ENCODE data around the gene MGAT2. TPM values are rescaled to one million over a fixed set of nuclear protein-coding genes. Genes with fewer than 3 reads are reported as not detected.
A peak's percentile ranks its signal among the peaks of the same experiment; 100 is the strongest.

MGAT2 gene
- total RNA-seq, 1 experiment from 2014 or later, result 22.9 TPM

DNA sequence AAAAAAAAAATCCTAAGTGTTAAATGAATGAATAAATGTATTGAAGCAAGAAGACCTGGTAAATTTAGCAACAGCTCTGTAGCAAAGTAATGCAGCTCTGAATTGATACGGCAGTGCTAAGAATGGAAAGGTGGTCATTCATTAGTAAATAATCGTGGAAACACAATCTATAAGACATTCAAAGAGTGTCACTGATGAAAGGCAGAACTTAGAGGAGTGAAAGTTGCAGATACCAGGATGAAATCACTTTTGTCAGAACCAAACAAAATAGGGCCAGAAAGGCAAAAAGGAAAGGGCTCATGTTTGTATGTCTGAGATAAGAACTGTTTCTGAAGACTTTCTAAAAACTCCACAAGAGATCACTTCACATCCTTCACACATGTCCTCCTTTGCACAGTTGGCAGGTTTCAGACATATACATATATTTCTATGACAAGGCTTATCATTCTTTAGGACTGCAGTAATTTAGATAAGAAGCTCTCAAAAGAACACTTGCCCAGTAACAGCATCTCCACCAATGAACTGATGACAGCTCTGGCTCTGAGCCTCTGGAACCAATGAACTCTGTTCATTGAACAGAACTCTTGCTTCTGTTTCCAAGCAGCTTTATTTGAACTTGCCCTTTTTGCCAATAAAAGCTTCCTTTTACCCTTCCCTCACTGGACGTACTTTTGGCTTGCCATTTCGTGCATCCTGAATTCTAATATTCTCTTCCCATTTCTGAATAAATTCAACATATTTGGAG, 26.1 kb upstream of the MGAT2 start (continued):
- TF ChIP-seq REST (IDR thresholded peaks at IDR 0.05; ENCODE audit: low read depth), result no peak
- no peak for TF ChIP-seq EZH2 (IDR thresholded peaks at IDR 0.05)
- TF ChIP-seq ELF1 (IDR thresholded peaks at IDR 0.05; ENCODE audit: borderline replicate concordance, low read depth), result no peak
- TF ChIP-seq SP1 (IDR thresholded peaks at IDR 0.05; ENCODE audit: low read depth), result no peak
- TF ChIP-seq, protein P1, sequence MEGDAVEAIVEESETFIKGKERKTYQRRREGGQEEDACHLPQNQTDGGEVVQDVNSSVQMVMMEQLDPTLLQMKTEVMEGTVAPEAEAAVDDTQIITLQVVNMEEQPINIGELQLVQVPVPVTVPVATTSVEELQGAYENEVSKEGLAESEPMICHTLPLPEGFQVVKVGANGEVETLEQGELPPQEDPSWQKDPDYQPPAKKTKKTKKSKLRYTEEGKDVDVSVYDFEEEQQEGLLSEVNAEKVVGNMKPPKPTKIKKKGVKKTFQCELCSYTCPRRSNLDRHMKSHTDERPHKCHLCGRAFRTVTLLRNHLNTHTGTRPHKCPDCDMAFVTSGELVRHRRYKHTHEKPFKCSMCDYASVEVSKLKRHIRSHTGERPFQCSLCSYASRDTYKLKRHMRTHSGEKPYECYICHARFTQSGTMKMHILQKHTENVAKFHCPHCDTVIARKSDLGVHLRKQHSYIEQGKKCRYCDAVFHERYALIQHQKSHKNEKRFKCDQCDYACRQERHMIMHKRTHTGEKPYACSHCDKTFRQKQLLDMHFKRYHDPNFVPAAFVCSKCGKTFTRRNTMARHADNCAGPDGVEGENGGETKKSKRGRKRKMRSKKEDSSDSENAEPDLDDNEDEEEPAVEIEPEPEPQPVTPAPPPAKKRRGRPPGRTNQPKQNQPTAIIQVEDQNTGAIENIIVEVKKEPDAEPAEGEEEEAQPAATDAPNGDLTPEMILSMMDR (IDR thresholded peaks at IDR 0.05 in 2 of 3, conservative IDR thresholded peaks at IDR 0.05 in 1 of 3; ENCODE audit: borderline replicate concordance in 1 of 3, insufficient read depth in 1 of 3, low read depth in 2 of 3, low read length in 2 of 3), result no peak

GRCh38 chr14:49598189-49598484, 22.5 kb upstream of the MGAT2 start:
- Histone ChIP-seq H3K9me2 (ENCODE audit: insufficient read depth) (no peaks in the 10 kb centered on the region), H2AFZ (ENCODE audit: low read depth, low read length, poor library complexity, severe bottlenecking) (no peak overlapping the region), H3K4me1 (ENCODE audit: control insufficient read depth in 1 of 2, insufficient read depth in 2 of 2, low read length in 2 of 2) (peaks cover 26 to 47% of the 10 kb centered on the region in 2 experiments), H4K20me1 (ENCODE audit: insufficient read depth) (no peaks in the 10 kb centered on the region), H3K4me3 (replicated peaks in 1 of 2; ENCODE audit: low read depth in 1 of 2, low read length in 2 of 2) (peak overlapping the region; percentile 94 to 99), H3K9ac (ENCODE audit: low read length) (peak overlapping the region; percentile 100), H3K79me2 (ENCODE audit: insufficient read depth, low read length) (peaks cover 53% of the 10 kb centered on the region), H3K27me3 (ENCODE audit: insufficient read depth, low read length) (no peaks in the 10 kb centered on the region), H3K4me2 (ENCODE audit: low read length) (peak overlapping the region; percentile 95), H3K9me3 (ENCODE audit: control insufficient read depth in 1 of 2, insufficient read depth in 1 of 2, low read depth in 1 of 2, low read length in 2 of 2) (no peaks in the 10 kb centered on the region), H3K36me3 (ENCODE audit: control insufficient read depth in 1 of 2, insufficient read depth in 2 of 2, low read length in 2 of 2) (peaks cover 0 to 2% of the 10 kb centered on the region in 2 experiments; a peak in 1 of 4 replicates), H3K27ac (ENCODE audit: low read depth, low read length) (peak overlapping the region; percentile 99)
- no peak for DNase-seq (ENCODE audit: low read depth, low spot score)
- ChIA-PET POLR2A (interaction anchor here (0.6 to 1.6 kb wide), 4 partner anchors 8 to 22 kb away, joined by 3 to 12 read pairs (median 6); partner anchors contain the start of genes MGAT2, RPL36AL and RPS29), CTCF (interaction anchor here (2.2 kb wide), 1 partner anchor 12 kb away, joined by 9 read pairs; the partner anchor contains the start of gene RPS29), RAD21 (ENCODE audit: low non-redundant PET in 1 of 2, low total read pairs in 2 of 2, uncharacterized antibody in 2 of 2, unreplicated experiment in 2 of 2) (no interaction called here)
- intact Hi-C loops (cut with micrococcal nuclease), result no loop called here
- TF ChIP-seq TCF7L2 (IDR thresholded peaks at IDR 0.05; ENCODE audit: borderline replicate concordance, extremely low read depth, insufficient read depth, insufficient read length) (no peak), ZFX (IDR thresholded peaks at IDR 0.05) (0 out of 2 replicates have a peak, but pooled peaks have one; percentile 54)
- TF ChIP-seq, protein P1 (IDR thresholded peaks at IDR 0.05 in 2 of 3, conservative IDR thresholded peaks at IDR 0.05 in 1 of 3; ENCODE audit: borderline replicate concordance in 1 of 3, insufficient read depth in 1 of 3, low read depth in 2 of 3, low read length in 2 of 3), result no peak
- no TSS peak for BruUV-seq (replicated peaks)
- no peak; the same call in 1 of the 2 replicates for ATAC-seq
